RWPE2 (cell line): ENCODE results near the gene CNIH3.

ENCODE experiments used
- ATAC-seq: fragments of 200-7000 bp; cut with Tn5 transposase; 3 replicates; pipeline ENCODE4 v1.9.1; 2021; ENCODE audit warnings: low read depth
- DNase-seq: peaks from one replicate; pipeline ENCODE4 v3.0.0-alpha.2; 2020; ENCODE audit warnings: low spot score
- H3K27ac ChIP-seq: fragments of 450-650 bp; 2 replicates; pipeline ENCODE4 v1.5.1; 2017; ENCODE audit warnings: mild to moderate bottlenecking; ENCODE audit not compliant: poor library complexity, severe bottlenecking
- H3K27me3 ChIP-seq: fragments of 250-450 bp; sonication (Bioruptor Pico); 2 replicates; pipeline ENCODE4 v1.5.1; 2021; ENCODE audit warnings: mild to moderate bottlenecking, moderate library complexity; ENCODE audit not compliant: insufficient read depth, poor library complexity, severe bottlenecking
- H3K36me3 ChIP-seq: fragments of 250-450 bp; sonication (Bioruptor Pico); 2 replicates; pipeline ENCODE4 v1.5.1; 2020; ENCODE audit warnings: low read depth, mild to moderate bottlenecking, moderate library complexity
- H3K4me1 ChIP-seq: fragments of 250-450 bp; sonication (Bioruptor Pico); 2 replicates; pipeline ENCODE4 v1.5.1; 2021; ENCODE audit warnings: mild to moderate bottlenecking, moderate library complexity; ENCODE audit not compliant: insufficient read depth, poor library complexity, severe bottlenecking
- H3K4me3 ChIP-seq: fragments of 250-450 bp; sonication (Bioruptor Pico); 2 replicates; pipeline ENCODE4 v1.5.1; 2021; ENCODE audit warnings: mild to moderate bottlenecking, moderate library complexity; ENCODE audit not compliant: severe bottlenecking
- H3K9me3 ChIP-seq: fragments of 250-450 bp; sonication (Bioruptor Pico); 2 replicates; pipeline ENCODE4 v1.5.1; 2021; ENCODE audit warnings: mild to moderate bottlenecking, moderate library complexity; ENCODE audit not compliant: severe bottlenecking
- TF ChIP-seq, protein P1 (sequence below): fragments of 450-650 bp; IDR thresholded peaks from one replicate; pipeline ENCODE4 v1.5.1; 2017; ENCODE audit warnings: mild to moderate bottlenecking, moderate library complexity; ENCODE audit not compliant: poor library complexity, severe bottlenecking

Gene CNIH3

DNA sequence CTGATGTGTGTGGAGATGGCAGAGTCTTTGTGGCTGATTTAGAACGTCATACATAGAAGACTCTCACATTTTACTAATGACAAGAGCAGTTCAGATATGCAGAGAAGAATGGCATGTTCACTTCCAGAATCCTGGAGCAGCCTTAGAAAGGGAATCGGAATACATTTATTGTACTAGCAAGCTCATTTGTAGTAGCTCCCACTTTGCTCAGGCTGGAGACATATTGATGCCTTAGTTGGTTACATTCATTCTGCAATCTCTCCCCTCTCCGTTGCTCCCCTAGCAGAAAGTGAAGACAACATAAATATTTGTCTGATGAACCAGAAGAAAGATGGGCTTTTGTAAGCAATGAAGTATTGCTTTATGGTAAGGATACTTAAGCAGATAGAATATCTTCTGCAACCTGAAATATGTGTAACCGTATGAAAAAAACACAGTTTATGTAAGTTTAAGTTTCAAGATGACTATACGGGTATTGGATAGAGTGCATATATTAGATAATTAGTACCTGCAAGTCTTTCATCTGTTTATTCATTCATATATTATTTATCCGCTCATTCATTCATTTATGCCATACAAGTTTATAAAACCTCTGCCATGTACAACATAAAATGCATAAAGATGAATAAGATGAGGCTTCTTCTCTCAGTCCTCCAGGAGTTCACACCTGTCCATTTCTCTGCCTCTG is 135.7 kb downstream of the CNIH3 start:
- TF ChIP-seq, protein P1, sequence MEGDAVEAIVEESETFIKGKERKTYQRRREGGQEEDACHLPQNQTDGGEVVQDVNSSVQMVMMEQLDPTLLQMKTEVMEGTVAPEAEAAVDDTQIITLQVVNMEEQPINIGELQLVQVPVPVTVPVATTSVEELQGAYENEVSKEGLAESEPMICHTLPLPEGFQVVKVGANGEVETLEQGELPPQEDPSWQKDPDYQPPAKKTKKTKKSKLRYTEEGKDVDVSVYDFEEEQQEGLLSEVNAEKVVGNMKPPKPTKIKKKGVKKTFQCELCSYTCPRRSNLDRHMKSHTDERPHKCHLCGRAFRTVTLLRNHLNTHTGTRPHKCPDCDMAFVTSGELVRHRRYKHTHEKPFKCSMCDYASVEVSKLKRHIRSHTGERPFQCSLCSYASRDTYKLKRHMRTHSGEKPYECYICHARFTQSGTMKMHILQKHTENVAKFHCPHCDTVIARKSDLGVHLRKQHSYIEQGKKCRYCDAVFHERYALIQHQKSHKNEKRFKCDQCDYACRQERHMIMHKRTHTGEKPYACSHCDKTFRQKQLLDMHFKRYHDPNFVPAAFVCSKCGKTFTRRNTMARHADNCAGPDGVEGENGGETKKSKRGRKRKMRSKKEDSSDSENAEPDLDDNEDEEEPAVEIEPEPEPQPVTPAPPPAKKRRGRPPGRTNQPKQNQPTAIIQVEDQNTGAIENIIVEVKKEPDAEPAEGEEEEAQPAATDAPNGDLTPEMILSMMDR: no peak
- Histone ChIP-seq H3K27ac (no peak overlapping the region), H3K9me3 (no peaks in the 10 kb centered on the region), H3K27me3 (no peaks in the 10 kb centered on the region), H3K4me1 (no peaks in the 10 kb centered on the region), H3K4me3 (no peak overlapping the region), H3K36me3 (no peaks in the 10 kb centered on the region)
- DNase-seq: no peak
- no peak for ATAC-seq

DNA sequence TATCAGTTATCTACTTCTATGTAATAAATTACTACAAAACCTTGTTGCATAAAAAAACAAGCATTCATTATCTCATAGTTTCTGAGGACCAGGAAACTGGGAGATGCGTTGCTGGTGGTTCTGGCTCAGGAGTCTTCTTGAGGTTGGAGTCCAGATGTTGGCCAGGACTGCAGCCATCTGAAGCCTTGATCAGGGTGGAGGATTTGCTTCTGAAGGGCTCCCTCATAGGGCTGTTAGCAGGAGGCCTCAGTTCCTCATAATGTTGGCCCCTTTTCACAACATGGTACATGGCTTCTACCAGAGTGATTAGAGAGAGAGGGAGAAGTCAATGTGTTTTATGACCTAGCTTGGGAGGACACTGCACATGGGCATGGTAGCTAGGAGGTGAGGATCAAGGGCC is 137.4 kb downstream of the CNIH3 start:
- Histone ChIP-seq H3K9me3 (no peaks in the 10 kb centered on the region), H3K4me1 (no peaks in the 10 kb centered on the region), H3K36me3 (no peaks in the 10 kb centered on the region), H3K27ac (no peak overlapping the region), H3K4me3 (no peak overlapping the region), H3K27me3 (no peaks in the 10 kb centered on the region)
- TF ChIP-seq, protein P1: no peak
- no peak for DNase-seq
- no peak for ATAC-seq

DNA sequence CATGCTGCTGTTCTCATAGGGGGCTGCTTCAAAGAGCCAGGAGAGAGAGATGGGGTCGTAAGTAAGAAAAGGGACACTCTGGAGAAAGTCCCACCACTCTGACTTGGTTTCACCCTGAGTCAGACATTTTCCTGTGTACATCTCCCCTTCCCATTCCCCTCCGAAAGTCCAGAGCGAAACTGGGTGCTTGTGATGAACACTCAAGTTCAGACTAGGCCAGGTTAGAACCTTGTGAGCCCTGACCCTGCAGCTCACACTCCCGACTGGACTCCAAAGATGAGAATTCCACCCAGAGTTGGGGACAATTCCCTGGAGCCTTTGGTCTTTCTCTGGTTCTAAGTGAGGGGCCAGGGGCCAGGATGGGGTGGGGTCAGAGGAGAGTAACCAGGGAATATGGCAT is 139.5 kb downstream of the CNIH3 start:
- no peak for ATAC-seq
- Histone ChIP-seq H3K4me3 (no peak overlapping the region), H3K9me3 (no peaks in the 10 kb centered on the region), H3K4me1 (no peaks in the 10 kb centered on the region), H3K27ac (no peak overlapping the region), H3K27me3 (no peaks in the 10 kb centered on the region), H3K36me3 (no peaks in the 10 kb centered on the region)
- DNase-seq: no peak
- TF ChIP-seq, protein P1: no peak

DNA sequence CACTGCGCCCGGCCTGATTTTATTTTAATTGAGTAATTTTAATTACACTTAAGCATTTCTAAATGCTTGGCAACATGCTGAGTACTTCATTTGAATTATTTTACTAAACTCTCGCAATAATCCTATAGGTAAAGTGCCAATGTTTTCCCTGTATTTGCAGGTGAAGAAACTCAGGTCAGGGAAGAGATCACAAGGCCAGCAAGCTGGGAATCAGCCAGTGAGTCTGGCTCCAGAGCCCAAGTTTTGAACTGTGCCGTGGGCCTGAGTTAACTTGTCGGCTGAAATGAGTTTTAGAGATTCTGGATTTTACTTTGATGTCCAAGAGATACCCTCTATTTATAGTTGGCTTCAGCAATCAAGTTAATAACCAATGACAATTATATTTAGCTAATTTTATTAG is 141.4 kb downstream of the CNIH3 start:
- TF ChIP-seq, protein P1: no peak
- no peak overlapping the region for H3K4me3 ChIP-seq
- H3K27me3 ChIP-seq: no peaks in the 10 kb centered on the region
- ATAC-seq (no peak), DNase-seq (no peak)
- H3K27ac ChIP-seq: no peak overlapping the region
- no peaks in the 10 kb centered on the region for H3K4me1 ChIP-seq
- no peaks in the 10 kb centered on the region for H3K9me3 ChIP-seq
- H3K36me3 ChIP-seq: no peaks in the 10 kb centered on the region

DNA sequence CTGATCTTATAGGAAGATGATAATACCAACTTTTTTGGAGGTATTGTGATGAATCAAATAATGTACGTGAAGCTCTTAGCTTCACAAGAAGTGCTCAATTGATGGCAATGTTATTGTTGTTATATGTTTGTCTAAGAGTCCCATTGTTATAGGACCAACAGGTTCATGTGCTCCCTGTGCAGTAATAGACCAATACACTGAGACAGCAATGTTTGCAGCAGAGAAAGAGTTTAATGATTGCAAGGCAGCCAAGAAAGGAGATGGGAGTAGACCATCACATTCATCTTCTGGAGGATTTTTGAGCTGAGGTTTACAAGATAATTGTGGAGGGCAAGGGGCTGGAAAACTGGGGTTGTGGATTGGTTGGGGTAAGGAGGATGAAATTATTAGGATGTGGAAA is 143.0 kb downstream of the CNIH3 start:
- Histone ChIP-seq H3K27me3 (no peaks in the 10 kb centered on the region), H3K9me3 (no peaks in the 10 kb centered on the region), H3K36me3 (no peaks in the 10 kb centered on the region), H3K4me3 (no peak overlapping the region), H3K27ac (no peak overlapping the region), H3K4me1 (no peaks in the 10 kb centered on the region)
- no peak for DNase-seq
- ATAC-seq: no peak
- TF ChIP-seq, protein P1: no peak
